HG02623 (cell line): ENCODE results near the gene RERGL.
"Not testable (repeated sequence)": the region's sequence is repeated elsewhere in the genome, so short reads cannot be mapped to it uniquely, and the experiment has no call there.

Experiments
- ATAC-seq: cut with Tn5 transposase; IDR thresholded peaks from one replicate; pipeline ENCODE4 v1.9.1; 2021; ENCODE audit warnings: moderate library complexity; ENCODE audit not compliant: unreplicated experiment

RERGL gene

GRCh38 chr12:18090093-18090492, at the start of gene RERGL:
RERGL (minus strand) TSS chr12:18090193; CDS start chr12:18090140, 53 bp downstream.
- ATAC-seq, result no peak

GRCh38 chr12:18139254-18139653, 49.3 kb upstream of the RERGL start:
- ATAC-seq, result no peak

GRCh38 chr12:18135509-18135908, 45.5 kb upstream of the RERGL start:
- no peak for ATAC-seq

GRCh38 chr12:18135086-18135485, 45.1 kb upstream of the RERGL start:
- no peak for ATAC-seq

- no peak for ATAC-seq
Measured at GRCh38 chr12:18130851-18131250, 40.9 kb upstream of the RERGL start.

- no peak for ATAC-seq
Measured at GRCh38 chr12:18123707-18124106, 33.7 kb upstream of the RERGL start.

GRCh38 chr12:18120899-18121298, 30.9 kb upstream of the RERGL start:
- ATAC-seq, result no peak

- ATAC-seq, result no peak
Measured at GRCh38 chr12:18108611-18109010, 18.6 kb upstream of the RERGL start.

- ATAC-seq, result no peak
Measured at GRCh38 chr12:18103624-18104023, 13.6 kb upstream of the RERGL start.

- no peak for ATAC-seq
Measured at GRCh38 chr12:18101043-18101442, 11.1 kb upstream of the RERGL start.

GRCh38 chr12:18084080-18084479, 5.9 kb downstream of the RERGL start:
- no peak for ATAC-seq

- no peak for ATAC-seq
Measured at GRCh38 chr12:18079541-18080246, 10.3 kb downstream of the RERGL start.

- ATAC-seq, result no peak
Measured at GRCh38 chr12:18074001-18074400, 16.0 kb downstream of the RERGL start.

- no peak for ATAC-seq
Measured at GRCh38 chr12:18072723-18073122, 17.3 kb downstream of the RERGL start.

GRCh38 chr12:18071336-18071735, 18.7 kb downstream of the RERGL start:
- ATAC-seq, result no peak

- no peak for ATAC-seq
Measured at GRCh38 chr12:18068355-18068754, 21.6 kb downstream of the RERGL start.

GRCh38 chr12:18066666-18067065, 23.3 kb downstream of the RERGL start:
- no peak for ATAC-seq

GRCh38 chr12:18062867-18063266, 27.1 kb downstream of the RERGL start:
- ATAC-seq, result not testable (repeated sequence)

- ATAC-seq, result no peak
Measured at GRCh38 chr12:18057051-18057450, 32.9 kb downstream of the RERGL start.

- no peak for ATAC-seq
Measured at GRCh38 chr12:18054925-18055619, 34.9 kb downstream of the RERGL start.

GRCh38 chr12:18045446-18045992, 44.5 kb downstream of the RERGL start:
- no peak for ATAC-seq

GRCh38 chr12:18040060-18040742, 49.8 kb downstream of the RERGL start:
- ATAC-seq, result not testable (repeated sequence)
